Spleen (tissue), 11 donors: Measurements from ENCODE around the gene FAN1. TPM values are rescaled to one million over a fixed set of nuclear protein-coding genes. Genes with fewer than 3 reads are reported as not detected.

Experiments used
- DNase-seq: peaks from one replicate; pipeline ENCODE4 v3.0.0-alpha.2; 2020
- H3K27ac ChIP-seq, 8 donors: fragments of 200-600 bp; sonication (generic) in 7 of 8; 1 replicate in 4 of 8; 2 replicates in 4 of 8; pipeline versions ENCODE4 v1.5.0 to v1.8.0; 2016 to 2021; ENCODE audit warnings: inconsistent platforms in 4 of 8, mild to moderate bottlenecking in 4 of 8, moderate library complexity in 1 of 8
- H3K27me3 ChIP-seq, 7 donors: fragments of 200-600 bp; sonication (generic) in 6 of 7; replicated peaks in 1 of 7; 1 replicate in 4 of 7; 2 replicates in 3 of 7; pipeline versions ENCODE4 v1.5.0 to v1.8.0; 2016 to 2021; ENCODE audit warnings: inconsistent platforms in 3 of 7, mild to moderate bottlenecking in 1 of 7
- H3K36me3 ChIP-seq, 6 donors: fragments of 200-600 bp; sonication (generic) in 5 of 6; 1 replicate in 4 of 6; 2 replicates in 2 of 6; pipeline versions ENCODE4 v1.5.0 to v1.8.0; 2016 to 2021; ENCODE audit warnings: inconsistent platforms in 2 of 6
- H3K4me1 ChIP-seq, 6 donors: fragments of 200-600 bp; sonication (generic) in 5 of 6; 1 replicate in 3 of 6; 2 replicates in 3 of 6; pipeline versions ENCODE4 v1.5.0 to v1.8.0; 2016 to 2021; ENCODE audit warnings: inconsistent platforms in 3 of 6
- H3K4me3 ChIP-seq, 8 donors: fragments of 200-600 bp; sonication (generic) in 7 of 8; 1 replicate in 4 of 8; 2 replicates in 4 of 8; pipeline versions ENCODE4 v1.5.0 to v1.8.0; 2016 to 2021; ENCODE audit warnings: inconsistent platforms in 4 of 8, mild to moderate bottlenecking in 4 of 8, moderate library complexity in 2 of 8
- H3K9me3 ChIP-seq, 8 donors: fragments of 200-600 bp; sonication (generic) in 7 of 8; 1 replicate in 4 of 8; 2 replicates in 4 of 8; pipeline versions ENCODE4 v1.5.0 to v1.8.0; 2016 to 2021; ENCODE audit warnings: inconsistent platforms in 4 of 8
- POLR2A ChIP-seq, 3 donors: fragments of 450-650 bp; IDR thresholded peaks; one replicate each; pipeline ENCODE4 v1.5.1; 2017; ENCODE audit warnings: antibody characterized with exemption in 3 of 3, mild to moderate bottlenecking in 1 of 3
- POLR2AphosphoS5 ChIP-seq, 3 donors: sonication (generic); formaldehyde crosslinking; IDR thresholded peaks; one replicate each; pipeline ENCODE4 v1.5.1; 2017; ENCODE audit warnings: antibody characterized with exemption in 3 of 3
- WGBS, 5 donors: extraction: QIAGEN DNeasy Blood & Tissue Kit in 3 of 5; methylation state at CpG; one replicate each; pipeline versions ENCODE4 v1.1.5 to v1.1.7; 2013 to 2018; 5-methylcytosine and 5-hydroxymethylcytosine counted together
- intact Hi-C: fragments of 100-400 bp; cut with DNase I; formaldehyde crosslinking; loops from one replicate; pipeline ENCODE4 v1.15.0; 2023; ENCODE audit warnings: low total_unique reads
- polyA plus RNA-seq, 3 donors: library from polyadenylated mRNA; stranded (reverse); fragments of 200-250 nt; gene quantifications; one replicate each; pipeline ENCODE4 v1.2.1, GENCODE V29; 2013
- total RNA-seq, 7 donors: library from RNA; depleted of rRNA in 3 of 7; stranded (reverse); fragments of >200 nt in 3 of 7; fragmentation: NEBNext Ultra II Directional in 4 of 7; extraction: Animal tissue kit (Norgen Biotek cat#: 25700) in 4 of 7; gene quantifications; one replicate each; pipeline versions ENCODE4 v1.1.0 to v1.2.1, GENCODE V29; 2016 to 2021
- TF ChIP-seq, protein P1 (sequence below), 11 experiments: fragments of 200-600 bp in 7 of 11; fragments of 450-650 bp in 4 of 11; sonication (generic) in 4 of 11; IDR thresholded peaks in 8 of 11; conservative IDR thresholded peaks in 3 of 11; 1 replicate in 7 of 11; 2 replicates in 4 of 11; pipeline versions ENCODE4 v1.4.0 to v1.8.0; 2016 to 2021; ENCODE audit warnings: antibody characterized with exemption in 11 of 11, inconsistent platforms in 4 of 11, mild to moderate bottlenecking in 1 of 11
- donor health status: healthy with polysubstance abuse.
- donor health status: DM: no; HTN: no; CAD: no; lungs with moderate emphysema.
- donor health status: DM: no; HTN: no; CAD: no.
- donor health status: Bipolar disorder and iron deficiency.
- donor health status: healthy.
- donor health status: DM: no; HTN: no; CAD: no.
- donor health status: DM: yes; HTN: yes; CAD: no.

FAN1 gene
- total and polyA plus RNA-seq, 10 donors = 6.5 to 22.1 (median 12.6) TPM

DNA sequence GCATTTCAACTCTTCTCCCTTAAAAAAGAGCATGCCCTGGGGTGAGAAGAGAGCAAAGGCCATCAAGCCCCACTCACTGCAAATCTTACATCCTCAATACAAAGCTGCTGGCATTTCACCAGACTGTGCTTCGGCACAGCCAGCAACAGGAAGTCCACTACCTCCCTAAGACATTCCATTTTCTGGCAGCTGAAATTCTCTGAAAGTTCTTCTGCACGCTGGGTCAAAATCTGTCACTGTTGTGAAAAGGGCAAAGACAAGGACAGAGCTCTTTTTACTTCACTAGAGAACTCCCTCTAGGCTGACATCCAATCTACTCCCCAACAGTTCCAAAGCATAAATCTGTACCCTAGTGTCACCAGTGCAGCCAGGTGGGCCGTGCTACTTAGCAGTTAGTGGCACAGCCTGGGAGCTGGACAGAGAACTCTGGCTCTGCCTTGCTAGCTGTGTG lies 81.4 kb downstream of the FAN1 start:
- intact Hi-C loops = loop anchor here (10.0 kb wide), 1 partner anchor 140 kb away; no protein-coding TSS in a partner anchor
- H3K4me1 ChIP-seq = peaks cover 5 to 100% (median 91%) of the 10 kb centered on the region in 6 donors

DNA sequence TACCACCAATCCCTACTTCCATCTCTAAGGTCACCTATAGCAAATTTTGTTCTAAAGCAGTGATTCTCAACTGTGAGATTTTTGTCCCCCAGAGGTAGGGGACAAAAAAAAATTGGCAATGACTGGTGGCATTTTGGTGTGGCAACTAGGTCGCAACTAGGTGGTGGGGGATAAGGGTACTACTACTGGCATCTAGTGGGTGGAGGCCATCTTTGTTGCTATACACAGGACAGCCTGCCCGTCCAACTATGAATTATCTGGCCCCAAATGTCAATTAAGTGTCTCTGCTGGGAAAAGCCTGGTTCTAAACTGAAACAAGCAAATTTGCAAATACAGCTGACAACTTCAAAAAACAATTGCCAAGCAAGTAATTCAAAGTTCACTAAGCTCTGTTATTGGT lies 86.3 kb downstream of the FAN1 start:
- H3K27me3 ChIP-seq = no peaks in the 10 kb centered on the region
- DNase-seq = no peak
- H3K36me3 ChIP-seq = peaks cover 0 to 37% (median 11%) of the 10 kb centered on the region in 6 donors
- 48 to 63% (median 50%) methylated on average over 2 of the region's 2 CpGs for WGBS, 5 donors
- H3K4me3 ChIP-seq = peak overlapping the region; percentile 1 to 93 (median 83)
- TF ChIP-seq POLR2A (IDR thresholded peaks at IDR 0.05) (no peak), POLR2AphosphoS5 (IDR thresholded peaks at IDR 0.05) (no peak)
- TF ChIP-seq, protein P1, sequence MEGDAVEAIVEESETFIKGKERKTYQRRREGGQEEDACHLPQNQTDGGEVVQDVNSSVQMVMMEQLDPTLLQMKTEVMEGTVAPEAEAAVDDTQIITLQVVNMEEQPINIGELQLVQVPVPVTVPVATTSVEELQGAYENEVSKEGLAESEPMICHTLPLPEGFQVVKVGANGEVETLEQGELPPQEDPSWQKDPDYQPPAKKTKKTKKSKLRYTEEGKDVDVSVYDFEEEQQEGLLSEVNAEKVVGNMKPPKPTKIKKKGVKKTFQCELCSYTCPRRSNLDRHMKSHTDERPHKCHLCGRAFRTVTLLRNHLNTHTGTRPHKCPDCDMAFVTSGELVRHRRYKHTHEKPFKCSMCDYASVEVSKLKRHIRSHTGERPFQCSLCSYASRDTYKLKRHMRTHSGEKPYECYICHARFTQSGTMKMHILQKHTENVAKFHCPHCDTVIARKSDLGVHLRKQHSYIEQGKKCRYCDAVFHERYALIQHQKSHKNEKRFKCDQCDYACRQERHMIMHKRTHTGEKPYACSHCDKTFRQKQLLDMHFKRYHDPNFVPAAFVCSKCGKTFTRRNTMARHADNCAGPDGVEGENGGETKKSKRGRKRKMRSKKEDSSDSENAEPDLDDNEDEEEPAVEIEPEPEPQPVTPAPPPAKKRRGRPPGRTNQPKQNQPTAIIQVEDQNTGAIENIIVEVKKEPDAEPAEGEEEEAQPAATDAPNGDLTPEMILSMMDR (IDR thresholded peaks at IDR 0.05 in 8 of 11, conservative IDR thresholded peaks at IDR 0.05 in 3 of 11) = no peak
- H3K27ac ChIP-seq = peak overlapping the region in 7 of 8 donors; percentile 93 to 99 (median 98)
- intact Hi-C loops = no loop called here
- no peaks in the 10 kb centered on the region for H3K9me3 ChIP-seq
- H3K4me1 ChIP-seq = peaks cover 5 to 67% (median 61%) of the 10 kb centered on the region in 6 donors

More for the DNA sequence above, 81.4 kb downstream of the FAN1 start:
- H3K4me3 ChIP-seq = peak overlapping the region in 2 of 8 donors; percentile 15 to 36
- peak overlapping the region in 7 of 8 donors; percentile 30 to 78 (median 64) for H3K27ac ChIP-seq
- no peaks in the 10 kb centered on the region for H3K27me3 ChIP-seq
- WGBS, 5 donors = 39 to 50% (median 44%) methylated on average over 3 of the region's 3 CpGs
- H3K36me3 ChIP-seq = peaks cover 0 to 83% (median 15%) of the 10 kb centered on the region in 6 donors
- no peaks in the 10 kb centered on the region for H3K9me3 ChIP-seq
- no peak for DNase-seq
- TF ChIP-seq POLR2AphosphoS5 (IDR thresholded peaks at IDR 0.05) = peak in 2 of 3 donors; percentile 11 to 26
- no peak for TF ChIP-seq POLR2A (IDR thresholded peaks at IDR 0.05)
- TF ChIP-seq, protein P1 (IDR thresholded peaks at IDR 0.05 in 8 of 11, conservative IDR thresholded peaks at IDR 0.05 in 3 of 11) = no peak

DNA sequence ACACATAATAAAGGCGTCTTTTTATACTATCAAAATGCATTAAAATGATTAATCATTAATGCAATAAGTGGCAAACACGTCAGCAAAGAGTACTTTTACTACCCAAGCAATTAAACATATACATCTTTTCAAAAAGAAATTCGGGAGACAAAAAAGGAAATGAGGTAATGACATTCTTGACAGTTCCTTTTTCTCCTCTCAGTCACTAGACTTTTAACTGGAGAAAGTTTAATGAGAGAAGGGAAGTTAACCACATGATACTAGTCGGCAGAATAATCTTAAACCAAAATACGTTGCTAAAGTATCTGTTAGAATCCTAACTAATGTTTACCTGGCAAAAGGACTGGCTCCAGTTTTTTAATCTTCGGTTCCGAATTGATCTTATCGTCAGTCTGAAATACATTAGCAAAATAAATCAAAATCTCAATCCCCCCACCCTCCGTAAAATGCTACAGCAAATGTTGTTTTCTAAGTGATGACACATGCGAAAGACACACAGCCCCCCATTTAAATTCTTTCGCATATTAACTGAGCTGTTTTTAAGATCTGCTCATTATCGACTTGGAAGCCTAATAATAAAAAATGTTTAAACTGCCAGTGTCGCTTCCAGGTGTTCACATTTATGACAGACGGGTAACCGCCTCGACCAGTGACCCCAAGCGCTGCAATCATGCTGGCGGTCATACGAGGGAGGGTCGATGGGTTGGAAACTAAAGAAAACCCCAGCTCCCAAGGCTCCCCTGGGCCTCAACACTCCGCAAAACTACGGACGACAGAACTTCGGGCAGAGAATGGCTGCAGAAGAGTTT lies 86.9 kb downstream of the FAN1 start:
- 4% methylated on average over 22 to 24 of the region's 24 CpGs for WGBS, 5 donors
- no peaks in the 10 kb centered on the region for H3K27me3 ChIP-seq
- intact Hi-C loops = no loop called here
- H3K4me1 ChIP-seq = peaks cover 3 to 61% (median 55%) of the 10 kb centered on the region in 6 donors
- H3K4me3 ChIP-seq = peak overlapping the region; percentile 40 to 93 (median 83)
- no peaks in the 10 kb centered on the region for H3K9me3 ChIP-seq
- no peak for DNase-seq
- TF ChIP-seq, protein P1 (IDR thresholded peaks at IDR 0.05 in 8 of 11, conservative IDR thresholded peaks at IDR 0.05 in 3 of 11) = no peak
- no peak for TF ChIP-seq POLR2A (IDR thresholded peaks at IDR 0.05)
- TF ChIP-seq POLR2AphosphoS5 (IDR thresholded peaks at IDR 0.05) = no peak
- peaks cover 0 to 31% (median 9%) of the 10 kb centered on the region in 6 donors for H3K36me3 ChIP-seq
- peak overlapping the region; percentile 74 to 99 (median 98) for H3K27ac ChIP-seq
